ENCODE data around the gene RAB7B. TPM values are rescaled to one million over a fixed set of nuclear protein-coding genes. Genes with fewer than 3 reads are reported as not detected.

Gene RAB7B
- total RNA-seq, 4 donors from 2014 or later: 6.0 to 37.2 (median 24.0) TPM

- no peak for DNase-seq (ENCODE audit: low spot score in 2 of 2)
- TF ChIP-seq POLR2A (IDR thresholded peaks at IDR 0.05) (no peak), CTCF (IDR thresholded peaks at IDR 0.05) (no peak)
- 35 to 42% methylated on average over 3 of the region's 3 CpGs for WGBS, 2 donors
- H3K4me3 ChIP-seq (ENCODE audit: low read depth, poor library complexity, severe bottlenecking): no peak overlapping the region
- intact Hi-C loops (cut with DNase I; ENCODE audit: low total_unique reads): no loop called here
Measured at GRCh38 chr1:205986292-205986691, 16.9 kb downstream of the RAB7B start.

- no peak for DNase-seq (ENCODE audit: low spot score in 2 of 2)
- intact Hi-C loops (cut with DNase I; ENCODE audit: low total_unique reads): no loop called here
- TF ChIP-seq POLR2A (IDR thresholded peaks at IDR 0.05) (no peak), CTCF (IDR thresholded peaks at IDR 0.05) (no peak)
- no peak overlapping the region for H3K4me3 ChIP-seq (ENCODE audit: low read depth, poor library complexity, severe bottlenecking)
- WGBS, 2 donors: 49 to 71% methylated on average over 9 of the region's 9 CpGs
Measured at GRCh38 chr1:205985330-205986005, 17.7 kb downstream of the RAB7B start.

- H3K4me3 ChIP-seq (ENCODE audit: low read depth, poor library complexity, severe bottlenecking): no peak overlapping the region
- DNase-seq (ENCODE audit: low spot score in 2 of 2): peak; percentile 66 to 92
- 23 to 26% methylated on average over 14 of the region's 14 CpGs for WGBS, 2 donors
- intact Hi-C loops (cut with DNase I; ENCODE audit: low total_unique reads): loop anchor here (5.0 kb wide), 1 partner anchor 128 kb away; no protein-coding TSS in a partner anchor
- TF ChIP-seq POLR2A (IDR thresholded peaks at IDR 0.05) (no peak), CTCF (IDR thresholded peaks at IDR 0.05) (peak in 1 of 3 donors; percentile 62)
Measured at GRCh38 chr1:205983925-205984725, 19.1 kb downstream of the RAB7B start.

GRCh38 chr1:205981257-205981656 lies 21.9 kb downstream of the RAB7B start:
- intact Hi-C loops (cut with DNase I; ENCODE audit: low total_unique reads): loop anchor here (5.0 kb wide), 1 partner anchor 131 kb away; no protein-coding TSS in a partner anchor
- TF ChIP-seq CTCF (IDR thresholded peaks at IDR 0.05): no peak
- WGBS, 2 donors: 89 to 100% methylated on average over 1 of the region's 1 CpG
- no peak for DNase-seq (ENCODE audit: low spot score in 2 of 2)
- no peak overlapping the region for H3K4me3 ChIP-seq (ENCODE audit: low read depth, poor library complexity, severe bottlenecking)

GRCh38 chr1:205980237-205980870 lies 22.8 kb downstream of the RAB7B start:
- no peak for DNase-seq (ENCODE audit: low spot score in 2 of 2)
- no peak overlapping the region for H3K4me3 ChIP-seq (ENCODE audit: low read depth, poor library complexity, severe bottlenecking)
- WGBS, 2 donors: 36 to 38% methylated on average over 3 of the region's 3 CpGs
- TF ChIP-seq CTCF (IDR thresholded peaks at IDR 0.05) (no peak), POLR2A (IDR thresholded peaks at IDR 0.05) (no peak)
- intact Hi-C loops (cut with DNase I; ENCODE audit: low total_unique reads): loop anchor here (5.0 kb wide), 1 partner anchor 132 kb away; no protein-coding TSS in a partner anchor

Measured in lower leg skin (tissue), 4 donors.